ENCODE measurements around the gene SLC35A3. TPM values are rescaled to one million over a fixed set of nuclear protein-coding genes. Genes with fewer than 3 reads are reported as not detected.

Gene SLC35A3
- total RNA-seq, 3 donors from 2014 or later (not counting 1 experiment from before 2014, with no cell fraction given), result 40.2 to 49.8 (median 43.1) TPM

GRCh38 chr1:100065183-100065968 lies 95.6 kb downstream of the SLC35A3 start:
- H3K36me3 Mint-ChIP-seq, result no peaks in the 10 kb centered on the region
- Histone ChIP-seq H3K4me1 (ENCODE audit: control insufficient read depth, insufficient read depth, low read length) (peaks cover 11% of the 10 kb centered on the region), H3K27me3 (ENCODE audit: control insufficient read depth, insufficient read depth, low read length) (no peaks in the 10 kb centered on the region), H3K9me3 (ENCODE audit: control insufficient read depth, insufficient read depth, low read length) (no peaks in the 10 kb centered on the region), H3K36me3 (ENCODE audit: control insufficient read depth, insufficient read depth, low read length) (peaks cover 62% of the 10 kb centered on the region), H3K4me3 (ENCODE audit: low read length) (no peak overlapping the region), H3K27ac (ENCODE audit: low read length) (no peak overlapping the region)
- H3K4me1 Mint-ChIP-seq, result peaks cover 28 to 29% of the 10 kb centered on the region in 2 donors
- intact Hi-C loops (cut with micrococcal nuclease), result no loop called here
- no peaks in the 10 kb centered on the region for H3K9me3 Mint-ChIP-seq
- DNase-seq, result peak in 1 of 2 donors; percentile 24
- WGBS (ENCODE audit: insufficient coverage), result 83% methylated on average over 1 of the region's 1 CpG
- peak overlapping the region; percentile 75 for H3K4me3 Mint-ChIP-seq
- H3K27ac Mint-ChIP-seq, result peak overlapping the region; percentile 74 to 83
- ATAC-seq, result peak in 1 of 3 donors; percentile 14
- no peak for TF ChIP-seq CTCF (IDR thresholded peaks at IDR 0.05)
- no peaks in the 10 kb centered on the region for H3K27me3 Mint-ChIP-seq (ENCODE audit: low read depth in 2 of 2)

GRCh38 chr1:100065969-100066227 lies 96.1 kb downstream of the SLC35A3 start:
- Mint-ChIP-seq H3K27me3 (ENCODE audit: low read depth in 2 of 2) (no peaks in the 10 kb centered on the region), H3K27ac (peak overlapping the region; percentile 74 to 83), H3K36me3 (no peaks in the 10 kb centered on the region), H3K4me1 (peaks cover 33 to 34% of the 10 kb centered on the region in 2 donors), H3K9me3 (no peaks in the 10 kb centered on the region), H3K4me3 (peak overlapping the region; percentile 75)
- Histone ChIP-seq H3K4me1 (ENCODE audit: control insufficient read depth, insufficient read depth, low read length) (peaks cover 11% of the 10 kb centered on the region), H3K36me3 (ENCODE audit: control insufficient read depth, insufficient read depth, low read length) (peaks cover 60% of the 10 kb centered on the region), H3K9me3 (ENCODE audit: control insufficient read depth, insufficient read depth, low read length) (no peaks in the 10 kb centered on the region), H3K27ac (ENCODE audit: low read length) (no peak overlapping the region), H3K27me3 (ENCODE audit: control insufficient read depth, insufficient read depth, low read length) (no peaks in the 10 kb centered on the region), H3K4me3 (ENCODE audit: low read length) (no peak overlapping the region)
- peak in 1 of 3 donors; percentile 16 for ATAC-seq
- no CpG with 5 or more reads among the region's 2 CpGs for WGBS (ENCODE audit: insufficient coverage)
- intact Hi-C loops (cut with micrococcal nuclease), result no loop called here
- no peak for TF ChIP-seq CTCF (IDR thresholded peaks at IDR 0.05)
- DNase-seq, result no peak

- H3K27ac ChIP-seq (ENCODE audit: low read length), result no peak overlapping the region
- peaks cover 5% of the 10 kb centered on the region for H3K4me1 ChIP-seq (ENCODE audit: control insufficient read depth, insufficient read depth, low read length)
- intact Hi-C loops (cut with micrococcal nuclease), result no loop called here
- H3K4me3 Mint-ChIP-seq, result no peak overlapping the region
- no peaks in the 10 kb centered on the region for H3K27me3 Mint-ChIP-seq (ENCODE audit: low read depth in 2 of 2)
- H3K36me3 Mint-ChIP-seq, result peaks cover 25% of the 10 kb centered on the region
- H3K4me1 Mint-ChIP-seq, result peaks cover 22 to 38% of the 10 kb centered on the region in 2 donors
- WGBS (ENCODE audit: insufficient coverage), result 97% methylated on average over 4 of the region's 5 CpGs
- no peak overlapping the region for H3K4me3 ChIP-seq (ENCODE audit: low read length)
- H3K36me3 ChIP-seq (ENCODE audit: control insufficient read depth, insufficient read depth, low read length), result peaks cover 70% of the 10 kb centered on the region
- ATAC-seq (peak; percentile 58 to 64 (median 64)), DNase-seq (no peak)
- no peaks in the 10 kb centered on the region for H3K9me3 Mint-ChIP-seq
- H3K27ac Mint-ChIP-seq, result peak overlapping the region; percentile 2 to 31
- H3K27me3 ChIP-seq (ENCODE audit: control insufficient read depth, insufficient read depth, low read length), result no peaks in the 10 kb centered on the region
- H3K9me3 ChIP-seq (ENCODE audit: control insufficient read depth, insufficient read depth, low read length), result no peaks in the 10 kb centered on the region
- TF ChIP-seq CTCF (IDR thresholded peaks at IDR 0.05), result no peak
Measured at GRCh38 chr1:100070201-100070939, 100.6 kb downstream of the SLC35A3 start.

Data from natural killer cell (primary cell).